GM12874 (cell line): ENCODE results near the gene PDZD4.

Experiments
- TF ChIP-seq, protein P1 (sequence below): IDR thresholded peaks from 2 replicates; pipeline ENCODE4 v1.5.1; 2011; ENCODE audit warnings: low read depth, mild to moderate bottlenecking, control low read depth, low read length, moderate library complexity; ENCODE audit not compliant: insufficient read depth

Gene PDZD4

GRCh38 chrX:153769865-153770600, 60.3 kb downstream of the PDZD4 start:
- TF ChIP-seq, protein P1, sequence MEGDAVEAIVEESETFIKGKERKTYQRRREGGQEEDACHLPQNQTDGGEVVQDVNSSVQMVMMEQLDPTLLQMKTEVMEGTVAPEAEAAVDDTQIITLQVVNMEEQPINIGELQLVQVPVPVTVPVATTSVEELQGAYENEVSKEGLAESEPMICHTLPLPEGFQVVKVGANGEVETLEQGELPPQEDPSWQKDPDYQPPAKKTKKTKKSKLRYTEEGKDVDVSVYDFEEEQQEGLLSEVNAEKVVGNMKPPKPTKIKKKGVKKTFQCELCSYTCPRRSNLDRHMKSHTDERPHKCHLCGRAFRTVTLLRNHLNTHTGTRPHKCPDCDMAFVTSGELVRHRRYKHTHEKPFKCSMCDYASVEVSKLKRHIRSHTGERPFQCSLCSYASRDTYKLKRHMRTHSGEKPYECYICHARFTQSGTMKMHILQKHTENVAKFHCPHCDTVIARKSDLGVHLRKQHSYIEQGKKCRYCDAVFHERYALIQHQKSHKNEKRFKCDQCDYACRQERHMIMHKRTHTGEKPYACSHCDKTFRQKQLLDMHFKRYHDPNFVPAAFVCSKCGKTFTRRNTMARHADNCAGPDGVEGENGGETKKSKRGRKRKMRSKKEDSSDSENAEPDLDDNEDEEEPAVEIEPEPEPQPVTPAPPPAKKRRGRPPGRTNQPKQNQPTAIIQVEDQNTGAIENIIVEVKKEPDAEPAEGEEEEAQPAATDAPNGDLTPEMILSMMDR, result no peak

- TF ChIP-seq, protein P1, result no peak
These were observed 61.0 kb downstream of the PDZD4 start for GRCh38 chrX:153769158-153769864.

GRCh38 chrX:153768311-153769157, 61.8 kb downstream of the PDZD4 start:
- TF ChIP-seq, protein P1, result no peak

- TF ChIP-seq, protein P1, result no peak
These were observed 62.7 kb downstream of the PDZD4 start for GRCh38 chrX:153767674-153768055.

GRCh38 chrX:153766871-153767673, 63.3 kb downstream of the PDZD4 start:
- TF ChIP-seq, protein P1, result no peak

DNA sequence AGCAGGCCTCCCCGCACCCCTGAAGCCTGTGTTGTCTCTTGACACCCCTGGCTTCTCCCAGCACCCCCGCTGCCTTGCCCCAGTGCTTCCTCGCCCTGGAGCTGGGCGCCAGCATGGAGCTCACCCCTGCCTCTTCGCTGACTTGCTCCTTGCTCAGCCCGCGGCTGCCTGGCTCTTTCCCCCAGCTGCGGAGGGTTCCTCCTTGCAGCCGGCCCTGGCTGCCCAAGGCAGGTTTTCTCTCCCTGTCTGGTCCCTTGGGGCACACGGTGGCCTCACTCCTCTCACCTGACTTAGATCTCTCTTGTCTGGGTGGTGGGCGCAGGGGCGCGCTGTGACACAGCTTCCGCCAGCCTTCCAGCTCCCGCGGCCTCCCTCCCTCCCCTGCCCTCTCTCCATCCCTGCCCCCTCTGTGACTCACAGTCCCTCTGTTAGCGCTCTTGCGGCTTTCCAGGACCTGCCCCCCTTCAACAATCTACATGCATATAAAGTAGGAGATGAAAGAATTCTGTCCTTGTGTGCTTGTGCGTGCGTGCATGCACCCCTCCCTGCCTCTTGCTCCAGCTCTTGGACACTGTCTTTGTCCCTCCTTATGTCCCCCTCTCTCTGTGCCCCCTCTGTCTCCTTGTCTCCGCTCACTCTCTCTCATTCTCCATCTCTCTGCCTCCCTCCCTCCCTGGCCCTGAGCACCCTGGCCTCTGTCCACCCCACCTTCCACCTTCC, 64.1 kb downstream of the PDZD4 start:
- TF ChIP-seq, protein P1, result no peak
